HepG2 (cell line): ENCODE results near the gene VPS4A. TPM values are rescaled to one million over a fixed set of nuclear protein-coding genes. Genes with fewer than 3 reads are reported as not detected.

Experiments used
- ARID2 ChIP-seq: sonication (generic); formaldehyde crosslinking; IDR thresholded peaks from 2 replicates; pipeline ENCODE4 v1.8.1; 2022; ENCODE audit warnings: mild to moderate bottlenecking, missing genetic modification reagents, borderline replicate concordance
- BCL6 ChIP-seq: IDR thresholded peaks from 2 replicates; pipeline ENCODE4 v1.6.1; 2016; ENCODE audit warnings: missing genetic modification reagents, missing compliant biosample characterization
- FIP1L1 ChIP-seq: fragments of 200-400 bp; formaldehyde crosslinking; IDR thresholded peaks from 2 replicates; pipeline ENCODE4 v1.6.1; 2018; ENCODE audit warnings: low read depth, mild to moderate bottlenecking, low read length, moderate library complexity, borderline replicate concordance; ENCODE audit not compliant: insufficient read depth
- FOXA3 ChIP-seq: IDR thresholded peaks from 2 replicates; pipeline ENCODE4 v1.6.1; 2016; ENCODE audit warnings: missing genetic modification reagents, missing compliant biosample characterization
- HCFC1 ChIP-seq: fragments of 150-350 bp; IDR thresholded peaks from 2 replicates; pipeline ENCODE4 v1.6.1; 2014; ENCODE audit warnings: low read depth, low read length
- IRF1 ChIP-seq: sonication (generic); formaldehyde crosslinking; IDR thresholded peaks from 2 replicates; pipeline ENCODE4 v1.4.0; 2020; ENCODE audit warnings: low read depth, mild to moderate bottlenecking, missing genetic modification reagents
- MED1 ChIP-seq: sonication (generic); formaldehyde crosslinking; IDR thresholded peaks from 2 replicates; pipeline ENCODE4 v1.4.0; 2020; ENCODE audit warnings: missing genetic modification reagents
- NFIC ChIP-seq: IDR thresholded peaks from 2 replicates; pipeline ENCODE4 v1.6.1; 2012; ENCODE audit warnings: mild to moderate bottlenecking, low read length, inconsistent platforms
- PRDM10 ChIP-seq: sonication (generic); formaldehyde crosslinking; IDR thresholded peaks from 2 replicates; pipeline ENCODE4 v1.4.0; 2020; ENCODE audit warnings: low read depth, missing genetic modification reagents
- REXO4 ChIP-seq: sonication (generic); formaldehyde crosslinking; IDR thresholded peaks from 2 replicates; pipeline ENCODE4 v1.8.0; 2022; ENCODE audit warnings: missing genetic modification reagents, mild to moderate bottlenecking, borderline replicate concordance
- SIN3A ChIP-seq: IDR thresholded peaks from 2 replicates; pipeline ENCODE4 v1.6.1; 2011; ENCODE audit warnings: low read depth, mild to moderate bottlenecking, control low read depth, low read length, borderline replicate concordance
- SOX6 ChIP-seq, 2 experiments: fragments of 450-650 bp in 1 of 2; sonication (generic) in 1 of 2; formaldehyde crosslinking in 1 of 2; IDR thresholded peaks; 2 replicates each; pipeline versions ENCODE4 v1.4.0 to v1.6.1; 2017 to 2020; ENCODE audit warnings: antibody characterized with exemption in 1 of 2, mild to moderate bottlenecking in 1 of 2, missing genetic modification reagents in 1 of 2
- TBL1XR1 ChIP-seq: fragments of 150-350 bp; IDR thresholded peaks from 2 replicates; pipeline ENCODE4 v1.6.1; 2014; ENCODE audit warnings: borderline replicate concordance, low read length; ENCODE audit not compliant: partially characterized antibody
- polyA plus RNA-seq, 8 experiments: library from polyadenylated mRNA; depleted of rRNA in 3 of 8; stranded (reverse) in 7 of 8; unstranded in 1 of 8; fragments of >200 nt; fragmentation: Illumina TruSeq in 4 of 8; extraction: Trizol in 4 of 8; gene quantifications; 2 replicates each; pipeline versions ENCODE4 v1.2.1 to v1.2.3, GENCODE V29; 2011 to 2016; ENCODE audit warnings: low read depth in 4 of 8, missing spikeins in 1 of 8, mixed read lengths in 1 of 8; ENCODE audit not compliant: insufficient read depth in 1 of 8
- total RNA-seq, 5 experiments: library from RNA; depleted of rRNA; stranded (reverse); fragments of >200 nt; fragmentation: Illumina TruSeq; extraction: Trizol; gene quantifications; 2 replicates each; pipeline ENCODE4 v1.2.3, GENCODE V29; 2016; ENCODE audit warnings: low read depth in 1 of 5
- TF ChIP-seq, protein P1 (sequence below): sonication (generic); formaldehyde crosslinking; conservative IDR thresholded peaks from 2 replicates; pipeline ENCODE4 v1.8.0; 2022; ENCODE audit warnings: low read depth, missing genetic modification reagents
- TF ChIP-seq, protein P2 (sequence below): sonication (generic); formaldehyde crosslinking; IDR thresholded peaks from 2 replicates; pipeline ENCODE4 v1.4.0; 2020; ENCODE audit warnings: missing genetic modification reagents
- TF ChIP-seq, protein P3 (sequence below): sonication (generic); formaldehyde crosslinking; IDR thresholded peaks from 2 replicates; pipeline ENCODE4 v1.8.0; 2022; ENCODE audit warnings: missing genetic modification reagents, low read depth, mild to moderate bottlenecking, borderline replicate concordance
- TF ChIP-seq, protein P4 (sequence below): sonication (generic); formaldehyde crosslinking; IDR thresholded peaks from 2 replicates; pipeline ENCODE4 v1.5.0; 2020; ENCODE audit warnings: mild to moderate bottlenecking, missing genetic modification reagents

Gene VPS4A
- total and polyA plus RNA-seq, 2 of the 13 experiments (the other 11 are each of a cell fraction or from before 2014, with no cell fraction given) = 13.2 to 27.9 TPM

DNA sequence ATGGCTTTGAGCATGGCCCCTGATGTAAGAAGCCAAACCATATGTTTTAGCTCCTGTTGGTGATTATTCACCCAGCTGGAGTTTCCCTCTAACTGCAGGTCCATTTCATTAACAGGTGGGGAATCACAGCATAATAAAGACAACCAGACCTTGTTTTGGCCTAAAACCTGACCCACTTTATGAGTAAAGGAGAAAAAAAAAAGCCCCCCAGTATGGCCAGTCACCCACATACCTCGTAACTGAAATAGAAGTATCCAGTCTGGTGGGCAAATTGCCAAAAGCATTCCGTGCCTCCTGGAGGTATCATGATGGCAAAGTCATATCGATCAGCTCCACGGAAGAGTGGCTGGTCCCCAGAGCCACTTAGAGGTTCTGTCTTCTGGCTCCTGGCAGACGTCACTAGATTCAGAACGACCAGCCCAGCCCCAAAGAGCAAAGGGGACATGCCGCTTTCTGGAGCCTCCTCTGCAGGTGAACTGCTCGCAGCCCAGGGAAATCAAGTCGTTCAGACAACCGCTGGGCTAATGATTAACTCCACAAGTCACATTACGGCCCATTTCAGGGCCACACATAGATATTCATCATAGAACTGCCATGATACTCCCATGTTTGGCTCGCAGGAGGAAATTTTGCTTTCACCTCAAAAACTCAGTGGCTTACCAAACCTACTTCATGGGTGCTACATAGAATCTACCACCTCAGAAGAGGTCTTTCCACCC, 40.3 kb downstream of the VPS4A start, which contains the start of gene TMED6 (continued):
- TF ChIP-seq, protein P1, sequence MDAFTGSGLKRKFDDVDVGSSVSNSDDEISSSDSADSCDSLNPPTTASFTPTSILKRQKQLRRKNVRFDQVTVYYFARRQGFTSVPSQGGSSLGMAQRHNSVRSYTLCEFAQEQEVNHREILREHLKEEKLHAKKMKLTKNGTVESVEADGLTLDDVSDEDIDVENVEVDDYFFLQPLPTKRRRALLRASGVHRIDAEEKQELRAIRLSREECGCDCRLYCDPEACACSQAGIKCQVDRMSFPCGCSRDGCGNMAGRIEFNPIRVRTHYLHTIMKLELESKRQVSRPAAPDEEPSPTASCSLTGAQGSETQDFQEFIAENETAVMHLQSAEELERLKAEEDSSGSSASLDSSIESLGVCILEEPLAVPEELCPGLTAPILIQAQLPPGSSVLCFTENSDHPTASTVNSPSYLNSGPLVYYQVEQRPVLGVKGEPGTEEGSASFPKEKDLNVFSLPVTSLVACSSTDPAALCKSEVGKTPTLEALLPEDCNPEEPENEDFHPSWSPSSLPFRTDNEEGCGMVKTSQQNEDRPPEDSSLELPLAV (CRISPR knock-in tag) = no peak
- no peak for TF ChIP-seq IRF1
- TF ChIP-seq, protein P2, sequence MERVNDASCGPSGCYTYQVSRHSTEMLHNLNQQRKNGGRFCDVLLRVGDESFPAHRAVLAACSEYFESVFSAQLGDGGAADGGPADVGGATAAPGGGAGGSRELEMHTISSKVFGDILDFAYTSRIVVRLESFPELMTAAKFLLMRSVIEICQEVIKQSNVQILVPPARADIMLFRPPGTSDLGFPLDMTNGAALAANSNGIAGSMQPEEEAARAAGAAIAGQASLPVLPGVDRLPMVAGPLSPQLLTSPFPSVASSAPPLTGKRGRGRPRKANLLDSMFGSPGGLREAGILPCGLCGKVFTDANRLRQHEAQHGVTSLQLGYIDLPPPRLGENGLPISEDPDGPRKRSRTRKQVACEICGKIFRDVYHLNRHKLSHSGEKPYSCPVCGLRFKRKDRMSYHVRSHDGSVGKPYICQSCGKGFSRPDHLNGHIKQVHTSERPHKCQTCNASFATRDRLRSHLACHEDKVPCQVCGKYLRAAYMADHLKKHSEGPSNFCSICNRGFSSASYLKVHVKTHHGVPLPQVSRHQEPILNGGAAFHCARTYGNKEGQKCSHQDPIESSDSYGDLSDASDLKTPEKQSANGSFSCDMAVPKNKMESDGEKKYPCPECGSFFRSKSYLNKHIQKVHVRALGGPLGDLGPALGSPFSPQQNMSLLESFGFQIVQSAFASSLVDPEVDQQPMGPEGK (CRISPR knock-in tag) = no peak
- no peak for TF ChIP-seq REXO4 (CRISPR knock-in tag)
- TF ChIP-seq BCL6 (CRISPR knock-in tag) = no peak
- no peak for TF ChIP-seq TBL1XR1
- TF ChIP-seq, protein P3, sequence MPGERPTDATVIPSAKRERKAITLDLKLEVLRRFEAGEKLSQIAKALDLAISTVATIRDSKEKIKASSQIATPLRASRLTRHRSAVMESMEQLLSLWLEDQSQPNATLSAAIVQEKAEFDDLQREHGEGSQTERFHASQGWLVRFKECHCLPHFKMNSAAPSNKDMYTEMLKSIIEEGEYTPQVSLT = no peak
- TF ChIP-seq FOXA3 = peak; percentile 37; the same call in 1 of the 2 replicates
- TF ChIP-seq MED1 (CRISPR knock-in tag) = peak; percentile 53; the same call in 1 of the 2 replicates
- TF ChIP-seq FIP1L1 = no peak
- no peak for TF ChIP-seq SOX6 (IDR thresholded peaks at IDR 0.05)
- peak; percentile 57 for TF ChIP-seq SOX6 (CRISPR knock-in tag; IDR thresholded peaks at IDR 0.05)
- no peak for TF ChIP-seq HCFC1
- no peak for TF ChIP-seq PRDM10
- TF ChIP-seq SIN3A = peak; percentile 58; the same call in 1 of the 2 replicates
- peak; percentile 47; the same call in 1 of the 2 replicates for TF ChIP-seq NFIC
- TF ChIP-seq, protein P4, sequence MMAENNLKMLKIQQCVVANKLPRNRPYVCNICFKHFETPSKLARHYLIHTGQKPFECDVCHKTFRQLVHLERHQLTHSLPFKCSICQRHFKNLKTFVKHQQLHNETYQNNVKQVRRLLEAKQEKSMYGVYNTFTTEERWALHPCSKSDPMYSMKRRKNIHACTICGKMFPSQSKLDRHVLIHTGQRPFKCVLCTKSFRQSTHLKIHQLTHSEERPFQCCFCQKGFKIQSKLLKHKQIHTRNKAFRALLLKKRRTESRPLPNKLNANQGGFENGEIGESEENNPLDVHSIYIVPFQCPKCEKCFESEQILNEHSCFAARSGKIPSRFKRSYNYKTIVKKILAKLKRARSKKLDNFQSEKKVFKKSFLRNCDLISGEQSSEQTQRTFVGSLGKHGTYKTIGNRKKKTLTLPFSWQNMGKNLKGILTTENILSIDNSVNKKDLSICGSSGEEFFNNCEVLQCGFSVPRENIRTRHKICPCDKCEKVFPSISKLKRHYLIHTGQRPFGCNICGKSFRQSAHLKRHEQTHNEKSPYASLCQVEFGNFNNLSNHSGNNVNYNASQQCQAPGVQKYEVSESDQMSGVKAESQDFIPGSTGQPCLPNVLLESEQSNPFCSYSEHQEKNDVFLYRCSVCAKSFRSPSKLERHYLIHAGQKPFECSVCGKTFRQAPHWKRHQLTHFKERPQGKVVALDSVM (CRISPR knock-in tag) = no peak
- TF ChIP-seq ARID2 (CRISPR knock-in tag) = peak; percentile 60; the same call in 1 of the 2 replicates
